ENCODE data around the gene KLF6.
"Not testable (repeated sequence)": the region's sequence is repeated elsewhere in the genome, so short reads cannot be mapped to it uniquely, and the experiment has no call there.

The KLF6 gene

GRCh38 chr10:3755440-3756359 lies 29.3 kb downstream of the KLF6 start:
- no peak for DNase-seq

GRCh38 chr10:3754727-3755439 lies 30.1 kb downstream of the KLF6 start:
- no peak for DNase-seq

- DNase-seq, result no peak
These were observed 34.2 kb downstream of the KLF6 start for GRCh38 chr10:3750854-3751253.

GRCh38 chr10:3750006-3750816 lies 34.8 kb downstream of the KLF6 start:
- DNase-seq, result no peak

- DNase-seq, result no peak
These were observed 35.4 kb downstream of the KLF6 start for GRCh38 chr10:3749600-3749999.

- no peak for DNase-seq
These were observed 36.0 kb downstream of the KLF6 start for GRCh38 chr10:3749011-3749410.

- no peak for DNase-seq
These were observed 36.5 kb downstream of the KLF6 start for GRCh38 chr10:3748484-3748883.

- no peak for DNase-seq
These were observed 37.0 kb downstream of the KLF6 start for GRCh38 chr10:3747984-3748383.

GRCh38 chr10:3747248-3747960 lies 37.6 kb downstream of the KLF6 start:
- no peak for DNase-seq

GRCh38 chr10:3746634-3747033 lies 38.4 kb downstream of the KLF6 start:
- no peak for DNase-seq

- no peak for DNase-seq
These were observed 39.5 kb downstream of the KLF6 start for GRCh38 chr10:3745521-3745920.

GRCh38 chr10:3741688-3742461 lies 43.1 kb downstream of the KLF6 start:
- DNase-seq, result no peak

GRCh38 chr10:3740157-3740871 lies 44.7 kb downstream of the KLF6 start:
- DNase-seq, result no peak

- no peak for DNase-seq
These were observed 46.1 kb downstream of the KLF6 start for GRCh38 chr10:3738855-3739350.

GRCh38 chr10:3737864-3738263 lies 47.1 kb downstream of the KLF6 start:
- DNase-seq, result no peak

GRCh38 chr10:3735175-3735574 lies 49.8 kb downstream of the KLF6 start:
- no peak for DNase-seq

- DNase-seq, result no peak
These were observed 50.9 kb downstream of the KLF6 start for GRCh38 chr10:3734111-3734510.

GRCh38 chr10:3732183-3732582 lies 52.8 kb downstream of the KLF6 start:
- not testable (repeated sequence) for DNase-seq

GRCh38 chr10:3729397-3729976 lies 55.5 kb downstream of the KLF6 start:
- no peak for DNase-seq

- no peak for DNase-seq
These were observed 56.4 kb downstream of the KLF6 start for GRCh38 chr10:3728563-3728962.

- no peak for DNase-seq
These were observed 57.7 kb downstream of the KLF6 start for GRCh38 chr10:3727268-3727667.

All from activated CD8-positive, alpha-beta memory T cell treated with anti-CD3 and anti-CD28 coated beads, Interleukin-2, amount 50 U/mL, for 4 hours (primary cell).